ENCODE measurements around the gene VN1R4. TPM values are rescaled to one million over a fixed set of nuclear protein-coding genes. Genes with fewer than 3 reads are reported as not detected.
"Not testable (repeated sequence)": the region's sequence is repeated elsewhere in the genome, so short reads cannot be mapped to it uniquely, and the experiment has no call there.

VN1R4 gene
- total RNA-seq, 1 donor from 2014 or later = not detected

DNA sequence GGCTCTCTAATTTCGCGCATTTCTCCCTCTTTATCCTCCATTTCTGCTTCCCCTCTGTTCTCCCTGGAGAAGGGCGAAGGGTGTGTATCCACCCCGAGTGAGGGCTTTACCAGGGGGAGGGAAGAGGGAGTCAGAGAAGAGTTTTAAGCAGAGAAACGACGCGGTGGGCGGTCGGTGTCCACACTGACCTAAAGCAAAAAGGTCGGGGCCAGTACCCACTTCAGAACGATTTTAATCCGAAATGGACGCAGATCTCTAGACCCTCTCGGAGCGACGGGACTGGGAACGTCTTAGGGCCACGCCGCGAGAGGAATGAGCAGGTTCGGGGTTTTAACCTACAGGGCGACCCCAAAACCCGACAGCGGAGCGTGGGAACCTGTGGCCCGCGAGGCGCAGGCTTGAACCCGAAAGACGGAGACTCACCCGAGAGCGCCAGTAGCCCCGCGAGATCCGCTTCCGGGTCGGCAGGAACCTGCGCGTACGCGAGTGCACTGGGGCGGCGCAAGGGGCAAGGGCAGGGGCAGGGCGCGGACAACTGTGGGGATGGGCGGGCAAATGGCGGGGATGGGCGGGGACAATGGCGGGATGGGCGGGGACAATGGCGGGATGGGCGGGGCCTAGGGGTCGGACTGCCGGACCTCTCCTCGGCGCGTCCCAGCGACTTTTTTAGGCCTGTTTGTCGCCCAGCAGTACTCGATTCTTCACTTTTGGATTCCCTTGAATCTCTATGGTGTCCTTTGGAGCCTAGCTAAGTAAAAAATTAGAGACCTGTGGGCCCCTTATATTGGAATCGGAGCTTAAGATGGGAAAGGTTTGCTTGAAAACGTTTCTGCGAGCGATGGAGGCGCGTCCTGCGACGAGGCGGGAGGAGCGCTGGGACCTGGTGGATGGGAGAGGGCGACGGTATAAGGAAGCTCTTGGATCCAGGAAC is 12.8 kb downstream of the VN1R4 start, which contains the start of gene ZNF677:
Gene ZNF677 (minus strand): TSS at position 463 of the 931 bp plus-strand sequence. CDS start 3,323 bp downstream, outside the sequence.
- peaks cover 21% of the 10 kb centered on the region for H3K4me1 ChIP-seq
- H3K27me3 ChIP-seq (ENCODE audit: low read depth) = no peaks in the 10 kb centered on the region
- H3K9me3 ChIP-seq (replicated peaks) = peaks cover 31% of the 10 kb centered on the region
- TF ChIP-seq, protein P1, sequence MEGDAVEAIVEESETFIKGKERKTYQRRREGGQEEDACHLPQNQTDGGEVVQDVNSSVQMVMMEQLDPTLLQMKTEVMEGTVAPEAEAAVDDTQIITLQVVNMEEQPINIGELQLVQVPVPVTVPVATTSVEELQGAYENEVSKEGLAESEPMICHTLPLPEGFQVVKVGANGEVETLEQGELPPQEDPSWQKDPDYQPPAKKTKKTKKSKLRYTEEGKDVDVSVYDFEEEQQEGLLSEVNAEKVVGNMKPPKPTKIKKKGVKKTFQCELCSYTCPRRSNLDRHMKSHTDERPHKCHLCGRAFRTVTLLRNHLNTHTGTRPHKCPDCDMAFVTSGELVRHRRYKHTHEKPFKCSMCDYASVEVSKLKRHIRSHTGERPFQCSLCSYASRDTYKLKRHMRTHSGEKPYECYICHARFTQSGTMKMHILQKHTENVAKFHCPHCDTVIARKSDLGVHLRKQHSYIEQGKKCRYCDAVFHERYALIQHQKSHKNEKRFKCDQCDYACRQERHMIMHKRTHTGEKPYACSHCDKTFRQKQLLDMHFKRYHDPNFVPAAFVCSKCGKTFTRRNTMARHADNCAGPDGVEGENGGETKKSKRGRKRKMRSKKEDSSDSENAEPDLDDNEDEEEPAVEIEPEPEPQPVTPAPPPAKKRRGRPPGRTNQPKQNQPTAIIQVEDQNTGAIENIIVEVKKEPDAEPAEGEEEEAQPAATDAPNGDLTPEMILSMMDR (IDR thresholded peaks at IDR 0.05; ENCODE audit: borderline replicate concordance) = no peak
- peaks cover 36% of the 10 kb centered on the region for H3K36me3 ChIP-seq
- intact Hi-C loops (cut with micrococcal nuclease) = no loop called here
- peak; percentile 94 for DNase-seq
- peak within 1 kb of the TSS; percentile 92 for H3K27ac ChIP-seq (replicated peaks)
- H3K4me3 ChIP-seq = peak within 1 kb of the TSS; percentile 96

DNA sequence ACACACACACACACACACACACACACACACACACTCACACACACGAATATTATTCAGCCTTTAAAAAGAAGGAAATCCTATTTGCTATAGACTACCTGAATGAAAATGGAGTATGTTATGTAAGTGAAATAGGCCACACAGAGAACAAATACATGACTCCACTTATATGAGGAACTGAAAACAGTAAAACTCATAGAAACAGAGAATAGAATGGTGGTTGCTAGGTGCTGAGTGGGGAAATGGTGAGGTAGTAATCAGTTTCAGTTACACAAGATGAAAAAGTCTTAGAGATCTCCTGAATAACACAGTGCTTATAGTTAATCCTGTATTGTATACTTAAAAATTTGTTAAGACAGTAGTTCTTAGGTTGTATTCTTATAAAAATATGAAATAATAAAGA is 21.0 kb downstream of the VN1R4 start:
- Histone ChIP-seq H3K9me3 (replicated peaks) (peaks cover 97% of the 10 kb centered on the region), H3K36me3 (peaks cover 98% of the 10 kb centered on the region), H3K27me3 (ENCODE audit: low read depth) (no peaks in the 10 kb centered on the region), H3K4me1 (no peaks in the 10 kb centered on the region), H3K4me3 (no peak overlapping the region), H3K27ac (replicated peaks) (no peak overlapping the region)
- DNase-seq = no peak
- intact Hi-C loops (cut with micrococcal nuclease) = no loop called here
- TF ChIP-seq, protein P1 (IDR thresholded peaks at IDR 0.05; ENCODE audit: borderline replicate concordance) = no peak

DNA sequence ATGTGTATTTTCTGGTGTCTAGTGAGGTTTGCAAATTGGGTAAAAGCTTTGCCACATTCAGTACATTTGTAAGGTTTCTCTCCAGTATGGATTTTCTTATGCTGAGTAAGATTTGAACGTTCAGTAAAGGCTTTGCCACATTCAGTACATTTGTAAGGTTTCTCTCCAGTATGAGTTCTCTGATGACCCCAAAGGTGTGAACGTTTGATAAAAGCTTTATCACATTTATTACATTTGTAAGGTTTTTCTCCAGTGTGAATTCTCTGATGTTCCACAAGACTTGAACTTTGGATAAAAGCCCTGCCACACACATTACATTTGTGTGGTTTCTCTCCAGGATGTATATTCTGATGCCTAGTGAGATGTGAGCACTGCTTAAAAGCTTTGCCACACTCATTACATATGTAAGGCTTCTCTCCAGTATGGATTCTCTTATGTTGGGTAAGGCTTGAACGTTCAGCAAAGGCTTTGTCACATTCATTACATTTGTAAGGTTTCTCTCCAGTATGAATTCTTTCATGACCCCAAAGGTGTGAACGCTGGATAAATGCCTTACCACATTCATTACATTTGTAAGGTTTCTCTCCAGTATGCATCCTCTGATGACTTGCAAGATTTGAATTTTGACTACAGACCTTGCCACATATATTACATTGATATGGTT is 30.3 kb downstream of the VN1R4 start:
- Histone ChIP-seq H3K27me3 (ENCODE audit: low read depth) (no peaks in the 10 kb centered on the region), H3K4me3 (no peak overlapping the region), H3K36me3 (peaks cover 98% of the 10 kb centered on the region), H3K4me1 (no peaks in the 10 kb centered on the region), H3K9me3 (replicated peaks) (peaks cover 100% of the 10 kb centered on the region), H3K27ac (replicated peaks) (no peak overlapping the region)
- DNase-seq = no peak
- intact Hi-C loops (cut with micrococcal nuclease) = no loop called here
- TF ChIP-seq, protein P1 (IDR thresholded peaks at IDR 0.05; ENCODE audit: borderline replicate concordance) = no peak

DNA sequence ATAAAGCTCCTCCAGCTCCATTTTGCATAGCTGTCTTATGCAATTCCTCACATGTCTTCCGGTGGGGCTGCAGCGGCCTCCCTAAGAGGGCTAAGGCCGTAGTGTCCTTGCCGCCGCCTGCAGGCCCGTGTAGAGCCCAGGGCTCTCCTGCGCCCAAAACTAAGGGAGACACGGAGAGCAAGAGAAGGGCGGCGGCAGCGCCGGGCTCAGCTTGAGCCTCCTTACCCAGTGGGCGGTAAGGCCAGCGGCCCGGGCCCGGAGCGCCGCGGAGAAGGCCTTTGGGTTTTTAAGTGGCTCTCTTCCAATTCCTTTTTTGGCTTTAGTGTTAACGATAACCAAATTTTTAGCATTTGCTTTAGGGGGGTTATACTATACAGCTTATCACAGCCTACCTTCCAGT is 42.9 kb downstream of the VN1R4 start:
- H3K9me3 ChIP-seq (replicated peaks) = peaks cover 92% of the 10 kb centered on the region
- H3K27ac ChIP-seq (replicated peaks) = no peak overlapping the region
- H3K27me3 ChIP-seq (ENCODE audit: low read depth) = no peaks in the 10 kb centered on the region
- peaks cover 26% of the 10 kb centered on the region for H3K36me3 ChIP-seq
- intact Hi-C loops (cut with micrococcal nuclease) = no loop called here
- H3K4me3 ChIP-seq = no peak overlapping the region
- H3K4me1 ChIP-seq = no peaks in the 10 kb centered on the region
- DNase-seq = no peak
- TF ChIP-seq, protein P1 (IDR thresholded peaks at IDR 0.05; ENCODE audit: borderline replicate concordance) = no peak

DNA sequence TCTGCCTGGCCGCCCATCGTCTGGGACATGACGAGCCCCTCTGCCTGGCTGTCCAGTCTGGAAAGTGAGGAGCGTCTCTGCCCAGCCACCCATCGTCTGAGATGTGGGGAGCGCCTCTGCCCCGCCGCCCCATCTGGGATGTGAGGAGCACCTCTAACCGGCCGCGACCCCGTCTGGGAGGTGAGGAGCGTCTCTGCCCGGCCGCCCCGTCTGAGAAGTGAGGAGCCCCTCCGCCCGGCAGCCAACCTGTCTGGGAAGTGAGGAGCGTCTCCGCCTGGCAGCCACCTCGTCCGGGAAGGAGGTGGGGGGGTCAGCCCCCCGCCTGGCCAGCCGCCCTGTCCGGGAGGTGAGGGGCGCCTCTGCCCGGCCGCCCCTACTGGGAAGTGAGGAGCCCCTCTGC is 44.8 kb downstream of the VN1R4 start:
- DNase-seq; H3K27ac ChIP-seq (replicated peaks); H3K27me3 ChIP-seq (ENCODE audit: low read depth); H3K4me1 ChIP-seq; intact Hi-C loops (cut with micrococcal nuclease); H3K4me3 ChIP-seq: not testable (repeated sequence)
- H3K9me3 ChIP-seq (replicated peaks) = peaks cover 92% of the 10 kb centered on the region
- peaks cover 12% of the 10 kb centered on the region for H3K36me3 ChIP-seq

Other genes with a start within 250 kb of the VN1R4 start
- gene ERVV-2, start 223.0 kb downstream of the VN1R4 start, total RNA-seq = not detected
- 16.8 TPM for gene ZNF160, start 164.3 kb downstream of the VN1R4 start, total RNA-seq
- gene ZNF415, start 134.8 kb downstream of the VN1R4 start, total RNA-seq = 21.0 TPM
- 7.3 TPM for gene ZNF347, start 108.7 kb downstream of the VN1R4 start, total RNA-seq
- gene ZNF665, start 74.4 kb downstream of the VN1R4 start, total RNA-seq = 1.6 TPM
- gene ZNF677, start 12.8 kb downstream of the VN1R4 start, total RNA-seq = 25.2 TPM
- gene VN1R2, start 9.4 kb downstream of the VN1R4 start, total RNA-seq = not detected
- gene ZNF845, start 66.0 kb upstream of the VN1R4 start, total RNA-seq = 3.5 TPM
- 4.3 TPM for gene ZNF525, start 98.0 kb upstream of the VN1R4 start, total RNA-seq
- 4.0 TPM for gene ZNF765, start 127.4 kb upstream of the VN1R4 start, total RNA-seq
- 3.3 TPM for gene ZNF761, start 164.3 kb upstream of the VN1R4 start, total RNA-seq
- gene ZNF813, start 200.0 kb upstream of the VN1R4 start, total RNA-seq = 1.8 TPM